Medulla oblongata (tissue), 1 donor: Measurements from ENCODE around the gene INHBE.
"Not testable (repeated sequence)": the region's sequence is repeated elsewhere in the genome, so short reads cannot be mapped to it uniquely, and the experiment has no call there.

Experiments used
- DNase-seq: peaks from one replicate; pipeline ENCODE4 v3.0.0-alpha.2; 2015; ENCODE audit errors: extremely low spot score

INHBE gene

DNA sequence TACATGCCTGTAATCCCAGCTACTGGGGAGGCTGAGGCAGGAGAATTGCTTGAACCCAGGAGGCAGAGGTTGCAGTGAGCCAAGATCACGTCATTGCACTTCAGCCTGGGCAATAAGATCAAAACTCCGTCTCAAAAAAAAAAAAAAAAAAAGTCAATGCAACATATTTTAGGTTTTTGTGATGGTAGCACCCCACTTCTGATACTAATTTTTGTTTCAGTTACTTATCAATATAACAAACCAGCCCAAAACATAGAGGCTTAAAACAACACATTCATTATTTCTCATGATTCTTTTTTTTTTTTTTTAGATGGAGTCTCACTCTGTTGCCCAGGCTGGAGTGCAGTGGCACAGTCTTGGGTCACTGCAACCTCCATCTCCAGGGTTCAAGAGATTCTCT, 13.7 kb upstream of the INHBE start:
- DNase-seq, result not testable (repeated sequence)

DNA sequence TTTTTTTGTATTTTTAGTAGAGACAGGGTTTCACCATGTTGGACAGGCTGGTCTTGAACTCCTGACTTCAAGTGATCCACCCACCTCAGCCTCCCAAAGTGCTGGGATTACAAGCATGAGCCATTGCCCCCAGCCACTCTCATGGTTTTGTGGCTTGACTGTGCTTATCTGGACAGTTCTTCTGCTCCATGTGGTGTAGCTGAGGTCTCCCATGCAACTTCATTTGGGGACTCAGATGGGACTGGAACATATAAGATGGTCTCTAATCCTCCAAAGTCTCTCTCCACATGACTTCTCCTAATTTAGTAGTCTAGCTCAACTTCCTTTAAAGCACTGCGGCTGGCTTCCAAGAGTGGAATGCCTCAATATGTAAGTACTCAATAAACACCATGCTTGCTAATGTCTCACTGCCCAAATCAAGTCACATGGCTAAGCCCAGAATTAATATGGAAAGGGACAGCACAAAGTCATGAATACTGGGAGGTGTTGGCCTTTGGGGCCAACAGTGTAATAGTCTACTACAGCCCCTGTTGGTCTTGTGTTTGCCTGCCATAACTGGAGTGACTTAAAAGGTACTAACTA, 13.2 kb upstream of the INHBE start:
- DNase-seq, result no peak

DNA sequence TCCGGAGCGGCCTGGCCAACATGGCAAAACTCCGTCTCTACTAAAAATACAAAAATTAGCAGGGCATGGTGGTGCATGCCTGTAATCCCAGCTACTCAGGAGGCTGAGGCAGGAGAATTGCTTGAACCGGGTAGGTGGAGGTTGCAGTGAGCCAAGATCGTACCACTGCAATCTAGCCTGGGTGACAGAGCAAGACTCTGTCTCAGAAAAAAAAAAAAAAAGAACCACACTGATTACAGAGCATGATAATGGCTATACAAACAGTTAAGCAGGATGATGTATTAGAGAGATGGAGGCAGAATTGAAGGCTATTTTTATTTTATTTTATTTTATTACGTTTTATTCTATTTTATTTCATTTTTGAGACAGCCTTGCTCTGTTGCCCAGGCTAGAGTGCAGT, 10.8 kb upstream of the INHBE start:
- not testable (repeated sequence) for DNase-seq

DNA sequence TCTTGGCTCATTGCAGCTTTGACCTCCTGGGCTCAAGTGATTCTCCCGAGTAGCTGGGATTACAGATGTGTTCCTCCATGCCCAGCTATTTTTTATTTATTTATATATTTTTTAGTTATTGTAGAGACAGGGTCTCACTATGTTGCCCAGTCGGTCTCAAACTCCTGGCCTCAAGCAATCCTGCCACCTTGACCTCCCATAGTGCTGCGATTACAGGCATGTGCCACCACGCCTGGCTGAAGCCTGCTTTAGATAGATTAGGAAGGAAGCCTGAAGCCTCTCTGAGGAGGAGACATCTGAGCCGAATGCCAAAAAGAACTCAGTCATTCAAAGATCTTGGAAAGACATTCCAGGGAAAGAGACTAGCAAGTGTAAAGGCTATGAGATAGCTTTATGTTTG, 10.4 kb upstream of the INHBE start:
- DNase-seq, result no peak

DNA sequence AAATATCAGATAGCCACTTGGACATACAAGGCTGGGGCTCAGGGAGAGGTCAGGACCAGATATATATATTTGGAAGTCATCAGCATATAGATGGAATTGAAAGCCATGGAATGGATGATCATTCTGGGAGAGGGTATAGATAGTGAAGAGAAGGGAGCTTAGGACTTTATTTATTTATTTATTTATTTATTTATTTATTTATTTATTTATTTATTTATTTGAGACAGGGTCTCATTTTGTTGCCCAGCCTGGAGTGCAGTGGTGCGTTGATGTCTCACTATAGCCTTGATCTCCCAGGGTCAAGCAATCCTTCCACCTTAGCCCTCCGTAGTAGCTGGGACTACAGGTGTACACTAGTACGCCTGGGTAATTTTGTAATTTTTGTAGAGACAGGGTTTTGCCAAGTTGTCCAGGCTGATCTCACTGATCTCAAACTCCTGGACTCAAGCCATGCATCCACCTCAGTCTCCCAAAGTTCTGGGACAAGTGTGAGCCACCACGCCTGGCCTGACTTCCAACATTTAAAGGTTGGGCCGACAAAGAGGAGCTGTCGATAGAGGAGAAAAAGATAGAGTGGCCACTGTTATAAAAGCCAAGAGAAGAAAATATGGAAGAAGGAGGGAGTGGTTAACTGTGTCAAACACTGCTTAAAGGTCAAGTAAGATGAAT, 8.7 kb upstream of the INHBE start:
- no peak for DNase-seq

DNA sequence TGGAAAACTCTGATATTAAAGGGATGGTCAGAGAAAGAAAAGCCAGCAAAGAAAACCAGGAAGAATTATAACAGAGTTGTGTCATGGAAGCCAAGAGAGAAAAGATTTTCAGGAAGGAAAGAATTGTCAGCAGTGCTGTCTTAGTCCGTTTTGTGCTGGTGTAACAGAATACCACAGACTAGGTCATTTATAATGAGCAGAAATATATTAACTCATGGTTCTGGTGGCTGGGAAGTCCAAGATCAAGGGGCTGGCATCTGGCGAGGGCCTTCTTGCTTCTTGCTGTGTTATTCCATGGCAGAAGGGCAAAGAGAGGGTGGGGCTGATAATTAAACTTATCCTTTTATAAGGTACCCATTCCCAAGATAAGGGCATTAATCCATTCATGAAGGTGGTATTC, 6.4 kb upstream of the INHBE start:
- DNase-seq, result no peak

DNA sequence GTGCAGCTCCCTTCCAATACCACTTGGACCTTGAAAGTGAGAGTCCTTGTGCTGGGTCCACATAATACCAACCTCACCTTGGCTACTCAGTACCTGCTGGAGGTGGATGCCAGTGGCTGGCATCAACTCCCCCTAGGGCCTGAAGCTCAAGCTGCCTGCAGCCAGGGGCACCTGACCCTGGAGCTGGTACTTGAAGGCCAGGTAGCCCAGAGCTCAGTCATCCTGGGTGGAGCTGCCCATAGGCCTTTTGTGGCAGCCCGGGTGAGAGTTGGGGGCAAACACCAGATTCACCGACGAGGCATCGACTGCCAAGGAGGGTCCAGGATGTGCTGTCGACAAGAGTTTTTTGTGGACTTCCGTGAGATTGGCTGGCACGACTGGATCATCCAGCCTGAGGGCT, 5.7 kb upstream of the INHBE start:
- no peak for DNase-seq

DNA sequence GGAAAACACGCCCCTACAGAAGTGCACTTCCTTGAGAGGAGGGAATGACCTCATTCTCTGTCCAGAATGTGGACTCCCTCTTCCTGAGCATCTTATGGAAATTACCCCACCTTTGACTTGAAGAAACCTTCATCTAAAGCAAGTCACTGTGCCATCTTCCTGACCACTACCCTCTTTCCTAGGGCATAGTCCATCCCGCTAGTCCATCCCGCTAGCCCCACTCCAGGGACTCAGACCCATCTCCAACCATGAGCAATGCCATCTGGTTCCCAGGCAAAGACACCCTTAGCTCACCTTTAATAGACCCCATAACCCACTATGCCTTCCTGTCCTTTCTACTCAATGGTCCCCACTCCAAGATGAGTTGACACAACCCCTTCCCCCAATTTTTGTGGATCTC, 5.0 kb upstream of the INHBE start:
- DNase-seq, result no peak

DNA sequence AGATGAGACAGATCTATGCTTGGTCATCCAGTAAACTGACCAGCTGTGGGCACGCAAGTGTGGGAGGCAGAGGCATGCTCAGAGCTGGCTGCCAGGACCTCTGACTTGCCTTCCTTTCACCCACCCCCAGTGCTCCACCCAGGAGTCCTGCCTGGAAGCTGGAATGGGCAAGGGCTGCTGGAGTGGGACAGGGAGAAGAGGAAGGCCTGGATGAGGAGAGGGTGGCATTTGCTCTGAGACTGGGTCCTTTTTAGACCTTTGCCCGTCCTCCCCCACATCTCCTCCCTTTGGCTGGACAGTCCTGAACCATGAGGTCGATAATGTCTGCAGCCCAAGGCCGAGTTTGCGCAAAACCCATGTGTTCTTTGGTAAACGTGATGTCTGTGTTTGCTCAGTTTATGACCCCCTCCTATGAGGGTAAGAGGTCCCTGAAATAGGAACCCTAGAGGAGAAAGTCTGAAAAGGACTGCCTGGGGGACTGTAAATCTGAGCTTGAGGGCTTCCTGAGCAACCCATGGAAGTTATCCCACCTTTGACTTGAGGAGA, 3.8 kb upstream of the INHBE start:
- no peak for DNase-seq

DNA sequence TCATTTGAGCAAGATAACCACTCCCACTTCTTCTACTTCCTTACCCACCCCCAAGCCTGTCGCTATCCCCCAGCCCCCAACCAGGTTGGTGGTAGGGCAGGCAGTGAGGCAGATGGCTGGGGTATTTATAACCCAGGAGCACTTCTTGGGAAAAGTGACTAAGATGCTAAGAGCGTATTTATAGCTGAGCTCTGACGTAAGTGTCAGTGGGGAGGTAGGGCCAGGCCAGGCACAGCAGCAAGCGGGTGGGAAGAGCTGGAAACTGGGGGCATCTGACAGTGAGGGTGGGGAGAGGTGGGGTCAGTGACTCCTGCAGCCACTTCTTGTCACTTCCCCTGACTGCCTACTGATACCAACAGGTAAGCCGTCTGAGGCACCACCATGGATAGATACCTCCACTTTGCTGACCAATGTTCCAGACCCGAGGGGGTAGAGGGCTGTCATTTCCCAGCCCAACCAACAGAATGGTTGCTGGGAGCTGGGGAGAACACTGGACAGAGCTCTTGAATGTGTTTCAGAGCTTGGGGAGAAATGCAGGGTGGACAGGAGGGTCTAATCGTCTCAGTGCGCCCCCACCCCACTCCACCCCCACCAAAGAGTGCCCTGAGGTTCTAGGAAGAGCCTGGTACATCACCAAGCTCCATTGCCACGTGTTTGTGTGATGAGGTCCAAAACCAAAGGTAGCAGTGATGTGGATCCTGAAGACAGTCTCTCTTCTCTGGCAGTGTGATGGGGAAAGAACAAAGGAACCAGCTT, 2.7 kb upstream of the INHBE start:
- no peak for DNase-seq

DNA sequence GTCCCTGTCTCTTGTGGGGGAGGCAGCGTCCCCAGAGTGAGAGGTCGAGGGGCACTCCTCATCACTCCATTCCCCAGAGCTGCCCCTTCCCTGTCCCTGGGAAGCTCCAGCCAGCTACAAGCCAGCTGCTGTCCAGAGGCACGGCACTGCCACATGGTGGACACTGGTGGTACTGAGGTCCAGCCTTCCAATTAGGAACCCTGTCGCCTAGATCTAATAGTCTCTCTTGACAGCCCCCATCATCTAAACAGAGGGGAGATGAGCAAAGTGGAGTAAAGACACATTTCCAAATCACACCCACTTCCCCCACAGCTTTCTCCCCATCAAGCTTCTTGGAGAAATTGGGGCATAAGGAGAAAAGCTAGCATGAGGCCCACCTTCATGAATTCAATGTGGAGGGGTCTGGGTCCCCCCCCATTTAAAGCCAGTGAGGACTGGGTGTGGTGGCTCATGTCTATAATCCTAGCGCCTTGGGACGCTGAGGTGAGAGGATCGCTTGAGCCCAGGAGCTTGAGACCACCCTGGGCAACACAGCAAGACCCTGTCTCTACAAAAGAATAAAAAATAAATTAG, 2.1 kb upstream of the INHBE start:
- DNase-seq, result peak; percentile 81

DNA sequence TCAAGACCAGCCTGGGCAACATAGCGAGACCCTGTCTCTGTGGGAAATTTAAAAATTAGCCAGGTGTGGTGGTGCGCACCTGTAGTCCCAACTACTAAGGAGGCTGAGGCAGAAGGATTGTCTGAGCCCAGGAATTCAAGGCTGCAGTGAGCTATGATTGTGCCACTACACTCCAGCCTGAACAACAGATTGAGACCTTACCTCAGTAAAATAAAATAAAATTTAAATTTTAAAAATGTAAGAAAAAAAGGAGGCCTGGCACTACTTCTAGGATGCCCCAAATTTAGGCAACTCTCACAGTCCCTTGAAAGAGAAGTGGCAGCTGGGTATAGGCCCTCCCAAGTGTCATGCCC, 918 bp upstream of the INHBE start:
- no peak for DNase-seq

DNA sequence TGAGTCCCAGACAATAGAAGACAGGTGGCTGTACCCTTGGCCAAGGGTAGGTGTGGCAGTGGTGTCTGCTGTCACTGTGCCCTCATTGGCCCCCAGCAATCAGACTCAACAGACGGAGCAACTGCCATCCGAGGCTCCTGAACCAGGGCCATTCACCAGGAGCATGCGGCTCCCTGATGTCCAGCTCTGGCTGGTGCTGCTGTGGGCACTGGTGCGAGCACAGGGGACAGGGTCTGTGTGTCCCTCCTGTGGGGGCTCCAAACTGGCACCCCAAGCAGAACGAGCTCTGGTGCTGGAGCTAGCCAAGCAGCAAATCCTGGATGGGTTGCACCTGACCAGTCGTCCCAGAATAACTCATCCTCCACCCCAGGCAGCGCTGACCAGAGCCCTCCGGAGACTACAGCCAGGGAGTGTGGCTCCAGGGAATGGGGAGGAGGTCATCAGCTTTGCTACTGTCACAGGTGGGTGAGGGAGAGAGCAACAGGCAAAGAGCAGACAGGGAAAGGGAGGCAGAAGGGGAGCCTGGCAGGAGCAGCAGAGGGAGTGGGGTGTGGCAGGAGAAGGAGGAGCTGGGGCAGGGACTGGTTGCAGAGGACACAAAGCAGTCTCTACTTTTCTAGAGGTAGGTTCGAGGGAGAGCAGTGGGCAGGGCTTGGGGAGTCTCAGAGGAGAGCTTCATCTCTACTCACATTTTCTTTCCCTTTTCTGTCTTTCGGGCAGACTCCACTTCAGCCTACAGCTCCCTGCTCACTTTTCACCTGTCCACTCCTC, 452 bp downstream of the INHBE start:
- DNase-seq, result no peak

DNA sequence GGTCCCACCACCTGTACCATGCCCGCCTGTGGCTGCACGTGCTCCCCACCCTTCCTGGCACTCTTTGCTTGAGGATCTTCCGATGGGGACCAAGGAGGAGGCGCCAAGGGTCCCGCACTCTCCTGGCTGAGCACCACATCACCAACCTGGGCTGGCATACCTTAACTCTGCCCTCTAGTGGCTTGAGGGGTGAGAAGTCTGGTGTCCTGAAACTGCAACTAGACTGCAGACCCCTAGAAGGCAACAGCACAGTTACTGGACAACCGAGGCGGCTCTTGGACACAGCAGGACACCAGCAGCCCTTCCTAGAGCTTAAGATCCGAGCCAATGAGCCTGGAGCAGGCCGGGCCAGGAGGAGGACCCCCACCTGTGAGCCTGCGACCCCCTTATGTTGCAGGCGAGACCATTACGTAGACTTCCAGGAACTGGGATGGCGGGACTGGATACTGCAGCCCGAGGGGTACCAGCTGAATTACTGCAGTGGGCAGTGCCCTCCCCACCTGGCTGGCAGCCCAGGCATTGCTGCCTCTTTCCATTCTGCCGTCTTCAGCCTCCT, 1.1 kb downstream of the INHBE start:
- DNase-seq, result no peak

DNA sequence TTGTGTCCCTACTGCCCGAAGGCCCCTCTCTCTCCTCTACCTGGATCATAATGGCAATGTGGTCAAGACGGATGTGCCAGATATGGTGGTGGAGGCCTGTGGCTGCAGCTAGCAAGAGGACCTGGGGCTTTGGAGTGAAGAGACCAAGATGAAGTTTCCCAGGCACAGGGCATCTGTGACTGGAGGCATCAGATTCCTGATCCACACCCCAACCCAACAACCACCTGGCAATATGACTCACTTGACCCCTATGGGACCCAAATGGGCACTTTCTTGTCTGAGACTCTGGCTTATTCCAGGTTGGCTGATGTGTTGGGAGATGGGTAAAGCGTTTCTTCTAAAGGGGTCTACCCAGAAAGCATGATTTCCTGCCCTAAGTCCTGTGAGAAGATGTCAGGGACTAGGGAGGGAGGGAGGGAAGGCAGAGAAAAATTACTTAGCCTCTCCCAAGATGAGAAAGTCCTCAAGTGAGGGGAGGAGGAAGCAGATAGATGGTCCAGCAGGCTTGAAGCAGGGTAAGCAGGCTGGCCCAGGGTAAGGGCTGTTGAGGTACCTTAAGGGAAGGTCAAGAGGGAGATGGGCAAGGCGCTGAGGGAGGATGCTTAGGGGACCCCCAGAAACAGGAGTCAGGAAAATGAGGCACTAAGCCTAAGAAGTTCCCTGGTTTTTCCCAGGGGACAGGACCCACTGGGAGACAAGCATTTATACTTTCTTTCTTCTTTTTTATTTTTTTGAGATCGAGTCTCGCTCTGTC, 1.8 kb downstream of the INHBE start:
- no peak for DNase-seq

DNA sequence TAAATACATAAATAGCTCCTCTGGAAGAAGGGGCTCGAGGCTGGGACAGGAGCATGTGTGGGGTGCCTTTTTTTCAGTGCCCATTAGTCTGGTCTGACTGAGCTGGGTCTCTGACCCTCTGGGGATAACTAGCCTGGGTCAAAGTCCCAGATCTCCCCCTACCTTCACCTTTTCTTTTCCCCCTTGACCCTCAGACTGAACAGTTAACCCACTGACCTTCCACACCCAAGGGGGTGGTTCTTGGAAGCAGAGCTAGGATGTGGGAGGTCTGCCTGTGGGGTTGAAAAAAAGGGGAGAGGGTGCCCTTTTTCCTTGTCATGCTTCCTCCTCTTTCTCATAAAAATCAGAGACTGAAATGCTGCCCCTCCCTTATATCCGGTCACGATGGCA, 3.6 kb downstream of the INHBE start:
- no peak for DNase-seq

DNA sequence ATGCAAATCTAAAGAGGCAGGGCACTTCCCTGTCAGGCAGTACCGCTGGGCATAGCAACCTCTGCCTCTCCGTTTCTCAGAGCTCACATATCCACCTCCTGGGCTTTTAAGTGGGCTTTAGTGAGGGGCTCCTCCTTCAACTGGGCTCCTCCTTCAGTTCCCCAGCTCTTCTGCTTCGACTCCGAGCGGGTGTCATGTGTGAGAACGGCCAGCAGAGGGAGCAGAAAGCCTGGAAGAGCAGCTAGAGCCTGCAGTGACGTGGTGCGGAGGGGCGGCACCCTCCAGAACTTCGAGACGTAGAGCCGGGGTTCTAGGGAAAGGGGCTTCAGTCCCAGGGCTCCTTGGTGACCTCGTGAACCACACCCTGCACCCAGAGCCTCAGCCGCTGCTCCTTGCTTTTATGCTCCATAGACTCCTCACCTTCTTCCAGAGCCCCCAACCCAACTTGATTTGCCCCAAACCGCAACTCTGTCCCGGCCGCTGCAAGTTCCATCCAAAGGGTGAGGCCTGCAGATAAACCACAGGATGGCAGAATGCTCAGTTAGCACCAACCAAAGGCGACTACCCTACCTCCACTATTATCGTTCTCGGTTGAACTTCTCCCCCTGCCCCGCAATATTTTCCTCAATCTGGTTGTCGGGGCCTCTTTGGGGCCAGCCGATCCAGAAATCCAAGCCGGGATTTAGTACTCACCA, 4.1 kb downstream of the INHBE start:
- DNase-seq, result peak; percentile 96

DNA sequence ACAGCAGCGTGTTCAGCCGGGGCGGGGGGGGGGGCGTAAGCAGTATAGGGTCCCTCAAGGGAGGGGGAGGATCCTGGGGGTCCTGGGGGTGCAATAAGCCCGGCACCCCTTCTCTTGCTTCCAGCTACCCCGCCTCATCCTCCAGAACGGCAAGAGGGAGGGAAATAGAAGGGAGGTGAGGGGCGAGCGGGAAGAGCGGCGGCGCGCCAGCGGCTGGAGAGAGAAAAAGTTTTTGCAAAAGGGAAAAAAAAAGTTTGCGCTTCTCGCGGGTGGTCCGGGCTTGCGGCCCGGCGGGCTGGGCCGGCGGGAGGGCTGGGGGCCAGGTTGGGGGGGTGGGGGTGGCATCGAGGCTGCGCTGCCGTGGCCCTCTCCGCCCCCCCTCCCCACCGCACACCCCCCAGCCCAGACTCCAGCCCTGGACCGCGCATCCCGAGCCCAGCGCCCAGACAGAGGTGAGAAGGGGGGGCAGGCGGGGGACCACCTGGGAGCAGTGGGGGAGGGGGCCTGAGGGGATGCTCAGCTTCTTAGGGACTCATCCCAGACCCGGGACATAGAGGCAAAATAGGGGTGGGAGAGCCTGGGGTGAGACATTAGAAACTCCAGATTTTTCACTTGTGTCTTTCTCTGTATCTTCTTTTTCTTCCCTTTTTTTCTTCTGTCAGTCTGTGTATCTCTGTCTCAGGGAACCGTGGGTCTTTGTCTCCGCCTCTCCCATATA, 4.8 kb downstream of the INHBE start, which contains the start of gene GLI1:
Gene GLI1, plus strand, starts transcription at position 36 of the 718 bp plus-strand sequence. CDS start 3,907 bp downstream, outside the sequence.
- no peak for DNase-seq

DNA sequence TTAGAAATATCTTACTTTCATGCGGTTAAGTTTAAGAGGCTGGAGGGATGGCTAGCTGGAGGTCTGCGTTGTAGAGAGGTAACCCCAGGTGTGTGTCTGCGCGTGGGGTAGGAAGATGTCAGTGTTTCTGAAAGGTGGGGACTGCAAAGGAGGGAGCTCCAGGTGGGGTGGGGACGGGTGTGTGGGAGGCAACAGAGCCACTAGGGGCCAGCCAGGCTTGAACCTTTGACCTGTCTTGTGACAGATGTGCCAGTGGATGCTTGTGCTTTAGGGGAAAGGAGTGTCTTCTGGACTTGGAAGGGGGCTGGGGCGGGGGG, 5.3 kb downstream of the INHBE start:
- DNase-seq, result no peak

DNA sequence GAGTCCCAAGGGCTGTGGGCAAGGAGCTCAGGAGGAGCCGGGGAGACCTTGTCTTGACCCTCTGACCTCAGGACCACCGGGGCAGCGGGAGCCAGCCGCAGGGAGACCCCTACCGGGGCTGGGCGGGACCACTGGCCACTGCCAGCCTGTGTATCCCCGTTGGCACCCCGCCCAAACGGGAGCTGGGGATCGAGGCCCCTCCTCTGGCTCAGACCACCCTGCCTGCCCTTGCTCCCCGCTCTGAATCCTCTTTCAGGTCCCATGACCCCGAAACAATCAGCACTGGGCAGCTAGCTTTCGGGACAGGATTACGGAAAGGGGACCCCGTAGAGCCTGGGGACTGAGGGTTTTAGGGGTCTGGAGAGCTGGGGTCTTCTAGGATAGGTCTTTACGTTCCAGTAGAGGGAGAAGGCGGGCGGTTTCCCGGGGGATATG, 5.8 kb downstream of the INHBE start:
- no peak for DNase-seq
